ENCODE results near the gene NOP9.

Gene NOP9

GRCh38 chr14:24356208-24356607 is 56.6 kb downstream of the NOP9 start:
- DNase-seq: no peak

Data from GOT3 (cell line).